Osteocyte (in vitro differentiated cells): ENCODE measurements around the gene CKAP2. TPM values are rescaled to one million over a fixed set of nuclear protein-coding genes. Genes with fewer than 3 reads are reported as not detected.
"Not testable (repeated sequence)": the region's sequence is repeated elsewhere in the genome, so short reads cannot be mapped to it uniquely, and the experiment has no call there.

Experiments used
- DNase-seq: peaks from one replicate; pipeline ENCODE4 v3.0.0; 2021; ENCODE audit warnings: mixed read lengths; ENCODE audit not compliant: unreplicated experiment; ENCODE audit errors: extremely low spot score
- H3K27ac Mint-ChIP-seq: one replicate; pipeline ENCODE4 v1.8.0; 2021; ENCODE audit warnings: mild to moderate bottlenecking, mixed read lengths; ENCODE audit not compliant: unreplicated experiment
- H3K27me3 Mint-ChIP-seq: one replicate; pipeline ENCODE4 v1.8.0; 2021; ENCODE audit warnings: mixed read lengths; ENCODE audit not compliant: unreplicated experiment
- H3K36me3 Mint-ChIP-seq: one replicate; pipeline ENCODE4 v1.8.0; 2021; ENCODE audit warnings: mixed read lengths; ENCODE audit not compliant: unreplicated experiment
- H3K4me1 Mint-ChIP-seq: one replicate; pipeline ENCODE4 v1.8.0; 2021; ENCODE audit warnings: mixed read lengths; ENCODE audit not compliant: unreplicated experiment
- H3K4me3 Mint-ChIP-seq: one replicate; pipeline ENCODE4 v1.8.0; 2021; ENCODE audit warnings: mild to moderate bottlenecking, moderate library complexity, mixed read lengths; ENCODE audit not compliant: unreplicated experiment
- H3K9me3 Mint-ChIP-seq: one replicate; pipeline ENCODE4 v1.8.0; 2021; ENCODE audit warnings: mixed read lengths; ENCODE audit not compliant: unreplicated experiment
- long read RNA-seq: library from polyadenylated mRNA; unstranded; transcript quantifications from one replicate; pipeline ENCODE4 v2.0.0, GENCODE V29; 2021
- total RNA-seq: library from RNA; stranded (reverse); gene quantifications from 2 replicates; pipeline ENCODE4 v1.2.1, GENCODE V29; 2021
- TF ChIP-seq, protein P1 (sequence below): fragments of 200-600 bp; sonication (generic); IDR thresholded peaks from 2 replicates; pipeline ENCODE4 v1.5.0; 2021; ENCODE audit warnings: antibody characterized with exemption, mild to moderate bottlenecking, moderate library complexity

Gene CKAP2, protein sequence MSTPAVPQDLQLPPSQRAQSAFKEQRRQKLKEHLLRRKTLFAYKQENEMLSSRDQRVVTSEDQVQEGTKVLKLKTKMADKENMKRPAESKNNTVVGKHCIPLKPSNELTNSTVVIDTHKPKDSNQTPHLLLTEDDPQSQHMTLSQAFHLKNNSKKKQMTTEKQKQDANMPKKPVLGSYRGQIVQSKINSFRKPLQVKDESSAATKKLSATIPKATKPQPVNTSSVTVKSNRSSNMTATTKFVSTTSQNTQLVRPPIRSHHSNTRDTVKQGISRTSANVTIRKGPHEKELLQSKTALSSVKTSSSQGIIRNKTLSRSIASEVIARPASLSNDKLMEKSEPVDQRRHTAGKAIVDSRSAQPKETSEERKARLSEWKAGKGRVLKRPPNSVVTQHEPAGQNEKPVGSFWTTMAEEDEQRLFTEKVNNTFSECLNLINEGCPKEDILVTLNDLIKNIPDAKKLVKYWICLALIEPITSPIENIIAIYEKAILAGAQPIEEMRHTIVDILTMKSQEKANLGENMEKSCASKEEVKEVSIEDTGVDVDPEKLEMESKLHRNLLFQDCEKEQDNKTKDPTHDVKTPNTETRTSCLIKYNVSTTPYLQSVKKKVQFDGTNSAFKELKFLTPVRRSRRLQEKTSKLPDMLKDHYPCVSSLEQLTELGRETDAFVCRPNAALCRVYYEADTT
- total RNA-seq: 24.5 and 25.8 TPM in 2 replicates
- long read RNA-seq, transcript CKAP2-201 (9 exons, 3,375 nt): major isoform, 31 of 81 reads
- long read RNA-seq, transcript CKAP2-203 (9 exons, 3,629 nt): minor isoform, 13 of 81 reads
- long read RNA-seq, partial matches to known transcripts: 23 of 81 reads
- long read RNA-seq, other reads (novel, unspliced or antisense): 8 of 81 reads

DNA sequence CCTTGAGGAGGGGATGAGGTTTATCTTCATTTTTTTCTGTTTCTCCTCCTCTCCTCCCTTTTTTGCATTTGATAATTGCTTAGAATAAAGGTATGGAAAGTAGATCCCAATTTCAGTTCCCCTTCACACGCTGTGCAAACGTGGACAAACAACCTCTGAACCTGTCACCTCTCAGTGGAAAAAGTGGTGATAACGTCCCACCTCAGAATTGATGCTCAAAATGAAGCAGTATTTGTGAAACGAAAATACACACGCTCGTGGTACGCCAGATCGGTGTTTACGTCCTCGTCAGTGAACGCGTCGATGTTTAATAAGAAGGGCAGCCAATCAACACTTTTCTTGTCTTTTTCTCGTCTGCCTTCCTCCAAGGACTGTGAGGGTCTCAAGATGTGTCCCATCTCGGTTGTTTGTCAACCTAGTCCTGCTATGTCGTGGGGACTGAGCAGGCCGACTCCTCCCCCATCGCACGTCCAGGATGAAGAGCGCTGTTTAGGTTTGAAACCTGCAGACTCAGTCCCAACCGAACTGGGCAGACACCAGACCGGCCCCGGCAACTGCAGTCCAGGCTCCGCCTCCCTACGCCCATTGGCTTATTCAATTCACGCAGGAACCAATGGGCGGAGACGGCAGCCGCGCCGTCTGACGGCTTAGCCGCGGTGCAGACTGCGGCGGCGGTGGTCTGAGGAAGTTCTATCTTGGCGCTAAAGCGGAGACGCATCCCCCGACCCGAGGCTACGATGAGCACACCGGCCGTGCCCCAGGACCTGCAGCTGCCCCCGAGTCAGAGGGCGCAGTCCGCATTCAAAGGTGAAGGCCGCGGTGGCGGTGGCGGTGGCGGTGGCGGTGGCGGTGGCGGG is at the start of gene CKAP2:
TSS of gene CKAP2 (plus strand) at position 659 of the 857 bp plus-strand sequence. CDS start at position 738, 79 bp downstream.
- peaks cover 41% of the 10 kb centered on the region for H3K4me1 Mint-ChIP-seq

DNA sequence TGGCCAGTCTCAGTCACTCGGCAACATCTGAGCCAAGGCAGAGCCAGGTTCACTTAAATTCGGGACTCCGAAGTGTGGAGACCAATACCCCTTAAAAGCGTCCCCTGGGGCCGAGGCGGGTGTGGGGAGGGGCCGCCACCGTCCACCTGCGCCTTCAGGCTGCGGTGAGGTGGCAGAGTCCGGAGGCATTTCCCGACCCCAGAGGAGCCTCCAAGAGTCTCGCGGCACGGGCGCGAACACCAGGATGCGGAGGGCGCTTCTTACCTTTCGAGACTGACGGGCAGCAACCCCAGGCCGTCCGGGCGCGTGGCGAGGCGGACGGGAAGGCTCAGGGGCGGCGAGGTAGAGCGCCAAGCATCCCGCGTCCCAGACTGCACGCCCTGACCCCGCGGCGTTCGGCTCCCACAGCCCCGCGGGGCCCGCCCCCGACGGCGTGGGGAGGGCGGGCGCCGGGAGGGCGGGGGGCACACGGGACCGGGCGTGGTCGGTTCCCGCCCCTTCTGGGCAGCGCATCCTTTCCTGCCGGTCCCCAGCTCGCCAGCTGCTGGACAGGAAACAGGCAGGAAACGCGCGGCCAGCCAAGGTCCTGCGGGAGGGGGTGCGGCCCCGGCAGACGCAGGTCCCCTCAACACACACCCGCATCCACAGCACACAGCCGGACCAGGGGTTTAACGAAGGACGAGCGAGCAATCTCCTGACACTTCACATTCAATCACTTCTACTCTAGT is 49.3 kb upstream of the CKAP2 start, which contains the start of gene THSD1:
TSS of gene THSD1 (minus strand) at position 406 of the 728 bp plus-strand sequence. CDS start 3,572 bp downstream, outside the sequence.
- TF ChIP-seq, protein P1, sequence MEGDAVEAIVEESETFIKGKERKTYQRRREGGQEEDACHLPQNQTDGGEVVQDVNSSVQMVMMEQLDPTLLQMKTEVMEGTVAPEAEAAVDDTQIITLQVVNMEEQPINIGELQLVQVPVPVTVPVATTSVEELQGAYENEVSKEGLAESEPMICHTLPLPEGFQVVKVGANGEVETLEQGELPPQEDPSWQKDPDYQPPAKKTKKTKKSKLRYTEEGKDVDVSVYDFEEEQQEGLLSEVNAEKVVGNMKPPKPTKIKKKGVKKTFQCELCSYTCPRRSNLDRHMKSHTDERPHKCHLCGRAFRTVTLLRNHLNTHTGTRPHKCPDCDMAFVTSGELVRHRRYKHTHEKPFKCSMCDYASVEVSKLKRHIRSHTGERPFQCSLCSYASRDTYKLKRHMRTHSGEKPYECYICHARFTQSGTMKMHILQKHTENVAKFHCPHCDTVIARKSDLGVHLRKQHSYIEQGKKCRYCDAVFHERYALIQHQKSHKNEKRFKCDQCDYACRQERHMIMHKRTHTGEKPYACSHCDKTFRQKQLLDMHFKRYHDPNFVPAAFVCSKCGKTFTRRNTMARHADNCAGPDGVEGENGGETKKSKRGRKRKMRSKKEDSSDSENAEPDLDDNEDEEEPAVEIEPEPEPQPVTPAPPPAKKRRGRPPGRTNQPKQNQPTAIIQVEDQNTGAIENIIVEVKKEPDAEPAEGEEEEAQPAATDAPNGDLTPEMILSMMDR: no peak
- Mint-ChIP-seq H3K4me3 (peak within 1 kb of the TSS; percentile 76), H3K9me3 (no peaks in the 10 kb centered on the region), H3K36me3 (peaks cover 3% of the 10 kb centered on the region), H3K4me1 (peaks cover 20% of the 10 kb centered on the region), H3K27ac (peak within 1 kb of the TSS; percentile 44), H3K27me3 (no peaks in the 10 kb centered on the region)
- no peak for DNase-seq

More for the DNA sequence above, at the start of gene CKAP2:
- Mint-ChIP-seq H3K4me3 (peak within 1 kb of the TSS; percentile 94), H3K27me3 (no peaks in the 10 kb centered on the region), H3K36me3 (no peaks in the 10 kb centered on the region), H3K9me3 (no peaks in the 10 kb centered on the region), H3K27ac (peak within 1 kb of the TSS; percentile 95)
- peak; percentile 96 for DNase-seq
- TF ChIP-seq, protein P1: no peak

DNA sequence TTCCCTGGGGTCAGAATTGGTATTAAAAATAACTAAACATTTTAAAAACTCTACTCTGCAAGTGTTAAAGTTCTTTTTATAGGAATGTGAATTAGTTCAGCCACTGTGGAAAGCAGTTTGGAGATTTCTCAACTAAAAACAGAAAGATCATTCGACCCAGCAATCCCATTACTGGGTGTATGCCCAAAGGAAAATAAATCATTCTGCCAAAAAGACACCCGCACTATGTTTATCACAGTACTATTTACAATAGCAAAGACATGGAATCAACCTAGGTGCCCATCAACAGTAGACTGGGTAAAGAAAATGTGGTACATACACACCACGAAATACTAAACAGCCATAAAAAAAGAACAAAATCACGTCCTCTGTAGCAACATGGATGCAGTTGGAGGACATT is 48.6 kb upstream of the CKAP2 start:
- H3K36me3 Mint-ChIP-seq: peaks cover 6% of the 10 kb centered on the region
- no peak for DNase-seq
- TF ChIP-seq, protein P1: no peak
- H3K27ac Mint-ChIP-seq: peak overlapping the region; percentile 44
- peaks cover 23% of the 10 kb centered on the region for H3K4me1 Mint-ChIP-seq
- peak overlapping the region; percentile 65 for H3K4me3 Mint-ChIP-seq
- H3K27me3 Mint-ChIP-seq: no peaks in the 10 kb centered on the region
- no peaks in the 10 kb centered on the region for H3K9me3 Mint-ChIP-seq

DNA sequence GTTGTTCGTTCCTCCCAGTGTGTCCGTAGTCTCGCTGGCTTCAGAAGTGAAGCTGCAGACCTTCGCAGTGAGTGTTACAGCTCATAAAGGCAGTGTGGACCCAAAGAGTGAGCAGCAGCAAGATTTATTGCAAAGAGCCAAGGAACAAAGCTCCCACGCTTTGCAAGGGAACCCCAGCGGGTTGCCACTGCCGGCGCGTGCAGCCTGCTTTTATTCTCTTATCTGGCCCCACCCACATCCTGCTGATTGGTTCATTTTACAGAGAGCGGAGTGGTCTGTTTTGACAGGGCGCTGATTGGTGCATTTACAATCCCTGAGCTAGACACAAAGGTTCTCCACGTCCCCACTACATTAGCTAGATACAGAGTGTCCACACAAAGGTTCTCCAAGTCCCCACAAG is 47.8 kb upstream of the CKAP2 start:
- Mint-ChIP-seq H3K36me3 (peaks cover 12% of the 10 kb centered on the region), H3K4me1 (peaks cover 26% of the 10 kb centered on the region), H3K4me3 (peak overlapping the region; percentile 40)
- H3K27ac Mint-ChIP-seq, H3K9me3 Mint-ChIP-seq, H3K27me3 Mint-ChIP-seq, DNase-seq: not testable (repeated sequence)

DNA sequence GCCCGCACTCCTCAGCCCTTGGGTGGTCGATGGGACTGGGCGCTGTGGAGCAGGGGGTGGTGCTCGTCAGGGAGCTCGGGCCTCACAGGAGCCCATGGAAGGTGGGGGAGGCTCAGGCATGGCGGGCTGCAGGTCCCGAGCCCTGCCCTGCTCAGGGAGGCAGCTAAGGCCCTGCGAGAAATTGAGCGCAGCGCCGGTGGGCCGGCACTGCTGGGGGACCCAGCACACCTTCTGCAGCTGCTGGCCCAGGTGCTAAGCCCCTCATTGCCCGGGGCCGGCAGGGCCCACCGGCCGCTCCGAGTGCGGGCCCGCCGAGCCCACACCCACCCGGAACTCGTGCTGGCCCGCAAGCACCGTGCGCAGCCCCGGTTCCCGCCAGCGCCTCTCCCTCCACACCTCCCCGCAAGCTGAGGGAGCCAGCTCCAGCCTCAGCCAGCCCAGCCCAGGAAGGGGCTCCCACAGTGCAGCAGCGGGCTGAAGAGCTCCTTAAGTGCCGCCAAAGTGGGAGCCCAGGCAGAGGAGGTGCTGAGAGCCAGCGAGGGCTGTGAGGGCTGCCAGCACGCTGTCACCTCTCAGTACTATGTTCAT is 47.1 kb upstream of the CKAP2 start:
- not testable (repeated sequence) for H3K27ac Mint-ChIP-seq, H3K27me3 Mint-ChIP-seq, DNase-seq, H3K4me3 Mint-ChIP-seq, H3K9me3 Mint-ChIP-seq
- peaks cover 26% of the 10 kb centered on the region for H3K4me1 Mint-ChIP-seq
- peaks cover 14% of the 10 kb centered on the region for H3K36me3 Mint-ChIP-seq
